Measurements from ENCODE around the gene CLRN3.

CLRN3 gene

GRCh38 chr10:127932521-127933270, 40.0 kb upstream of the CLRN3 start:
- no peak overlapping the region for H2BK15ac ChIP-seq (ENCODE audit: low read length)
- H2AK5ac ChIP-seq (ENCODE audit: low read depth, low read length): no peak overlapping the region
- H2BK12ac ChIP-seq (ENCODE audit: low read length): no peak overlapping the region
- no peak overlapping the region for H2AFZ ChIP-seq (ENCODE audit: low read length)
- no peak overlapping the region for H3K4me3 ChIP-seq (ENCODE audit: low read length in 2 of 2)
- no peaks in the 10 kb centered on the region for H3K9me3 ChIP-seq (replicated peaks in 1 of 2; ENCODE audit: control insufficient read depth in 2 of 2, insufficient read depth in 1 of 2, low read depth in 1 of 2, low read length in 2 of 2)
- no peaks in the 10 kb centered on the region for H3K27me3 ChIP-seq (ENCODE audit: control insufficient read depth in 3 of 3, insufficient read depth in 3 of 3, low read depth in 1 of 3, low read length in 3 of 3)
- H2BK5ac ChIP-seq (ENCODE audit: low read length): no peak overlapping the region
- no peaks in the 10 kb centered on the region for H3K4me1 ChIP-seq (ENCODE audit: control insufficient read depth in 2 of 2, insufficient read depth in 1 of 2, low read depth in 1 of 2, low read length in 2 of 2)
- H3K18ac ChIP-seq (ENCODE audit: low read length): peak overlapping the region; percentile 83
- DNase-seq (ENCODE audit: low spot score): no peak
- no peaks in the 10 kb centered on the region for H3K36me3 ChIP-seq (replicated peaks in 1 of 2; ENCODE audit: control insufficient read depth in 2 of 2, insufficient read depth in 2 of 2, low read length in 2 of 2)
- no peak overlapping the region for H3K4ac ChIP-seq (ENCODE audit: low read length)
- no peak overlapping the region for H2BK120ac ChIP-seq (ENCODE audit: low read depth, low read length)
- no CpG with 5 or more reads among the region's 15 CpGs for WGBS, 2 donors (ENCODE audit: extremely low coverage in 2 of 2, insufficient read length in 2 of 2, insufficient replicate concordance in 1 of 2)
- H3K9ac ChIP-seq (ENCODE audit: low read depth, low read length, poor library complexity): no peak overlapping the region
- peak overlapping the region; percentile 25 for H3K14ac ChIP-seq (ENCODE audit: low read length)
- no peaks in the 10 kb centered on the region for H3K79me1 ChIP-seq (ENCODE audit: low read depth, low read length)
- H4K8ac ChIP-seq (ENCODE audit: low read depth, low read length): no peak overlapping the region
- H3K27ac ChIP-seq (replicated peaks; ENCODE audit: low read length): no peak overlapping the region
- H4K91ac ChIP-seq (ENCODE audit: low read depth, low read length, poor library complexity): no peak overlapping the region
- H3K23ac ChIP-seq (ENCODE audit: low read depth, low read length, poor library complexity): no peak overlapping the region
- no peak overlapping the region for H3K4me2 ChIP-seq (ENCODE audit: insufficient read depth, low read length, poor library complexity, severe bottlenecking)

- Histone ChIP-seq H2BK12ac (ENCODE audit: low read length) (no peak overlapping the region), H3K4ac (ENCODE audit: low read length) (no peak overlapping the region), H2BK120ac (ENCODE audit: low read depth, low read length) (no peak overlapping the region), H4K91ac (ENCODE audit: low read depth, low read length, poor library complexity) (no peak overlapping the region), H3K23ac (ENCODE audit: low read depth, low read length, poor library complexity) (no peak overlapping the region), H2AK5ac (ENCODE audit: low read depth, low read length) (no peak overlapping the region), H3K18ac (ENCODE audit: low read length) (no peak overlapping the region), H3K27me3 (ENCODE audit: control insufficient read depth in 3 of 3, insufficient read depth in 3 of 3, low read depth in 1 of 3, low read length in 3 of 3) (no peaks in the 10 kb centered on the region), H3K9me3 (replicated peaks in 1 of 2; ENCODE audit: control insufficient read depth in 2 of 2, insufficient read depth in 1 of 2, low read depth in 1 of 2, low read length in 2 of 2) (peaks cover 0 to 3% of the 10 kb centered on the region in 2 donors), H3K79me1 (ENCODE audit: low read depth, low read length) (no peaks in the 10 kb centered on the region), H3K14ac (ENCODE audit: low read length) (no peak overlapping the region), H3K9ac (ENCODE audit: low read depth, low read length, poor library complexity) (no peak overlapping the region), H3K36me3 (replicated peaks in 1 of 2; ENCODE audit: control insufficient read depth in 2 of 2, insufficient read depth in 2 of 2, low read length in 2 of 2) (no peaks in the 10 kb centered on the region), H3K4me3 (ENCODE audit: low read length in 2 of 2) (no peak overlapping the region), H3K27ac (replicated peaks; ENCODE audit: low read length) (no peak overlapping the region), H2BK5ac (ENCODE audit: low read length) (no peak overlapping the region), H2AFZ (ENCODE audit: low read length) (no peak overlapping the region), H2BK15ac (ENCODE audit: low read length) (no peak overlapping the region), H3K4me1 (ENCODE audit: control insufficient read depth in 2 of 2, insufficient read depth in 1 of 2, low read depth in 1 of 2, low read length in 2 of 2) (peaks cover 0 to 7% of the 10 kb centered on the region in 2 donors), H4K8ac (ENCODE audit: low read depth, low read length) (no peak overlapping the region), H3K4me2 (ENCODE audit: insufficient read depth, low read length, poor library complexity, severe bottlenecking) (no peak overlapping the region)
- DNase-seq (ENCODE audit: low spot score): no peak
- WGBS, 2 donors (ENCODE audit: extremely low coverage in 2 of 2, insufficient read length in 2 of 2, insufficient replicate concordance in 1 of 2): no CpG with 5 or more reads among the region's 10 CpGs
Observed at GRCh38 chr10:127928021-127928806, 35.5 kb upstream of the CLRN3 start.

- H3K27ac ChIP-seq (replicated peaks; ENCODE audit: low read length): no peak overlapping the region
- no peak for DNase-seq (ENCODE audit: low spot score)
- H3K4me2 ChIP-seq (ENCODE audit: insufficient read depth, low read length, poor library complexity, severe bottlenecking): no peak overlapping the region
- no peak overlapping the region for H2BK12ac ChIP-seq (ENCODE audit: low read length)
- no peak overlapping the region for H3K4ac ChIP-seq (ENCODE audit: low read length)
- no peak overlapping the region for H2BK5ac ChIP-seq (ENCODE audit: low read length)
- no peak overlapping the region for H3K9ac ChIP-seq (ENCODE audit: low read depth, low read length, poor library complexity)
- H3K36me3 ChIP-seq (replicated peaks in 1 of 2; ENCODE audit: control insufficient read depth in 2 of 2, insufficient read depth in 2 of 2, low read length in 2 of 2): no peaks in the 10 kb centered on the region
- no peak overlapping the region for H3K23ac ChIP-seq (ENCODE audit: low read depth, low read length, poor library complexity)
- H4K8ac ChIP-seq (ENCODE audit: low read depth, low read length): no peak overlapping the region
- H3K18ac ChIP-seq (ENCODE audit: low read length): peak overlapping the region; percentile 27
- H3K4me1 ChIP-seq (ENCODE audit: control insufficient read depth in 2 of 2, insufficient read depth in 1 of 2, low read depth in 1 of 2, low read length in 2 of 2): peaks cover 0 to 7% of the 10 kb centered on the region in 2 donors
- no peak overlapping the region for H2BK15ac ChIP-seq (ENCODE audit: low read length)
- H4K91ac ChIP-seq (ENCODE audit: low read depth, low read length, poor library complexity): no peak overlapping the region
- H3K4me3 ChIP-seq (ENCODE audit: low read length in 2 of 2): no peak overlapping the region
- H3K27me3 ChIP-seq (ENCODE audit: control insufficient read depth in 3 of 3, insufficient read depth in 3 of 3, low read depth in 1 of 3, low read length in 3 of 3): no peaks in the 10 kb centered on the region
- WGBS, 2 donors (ENCODE audit: extremely low coverage in 2 of 2, insufficient read length in 2 of 2, insufficient replicate concordance in 1 of 2): no CpG with 5 or more reads among the region's 8 CpGs
- peaks cover 0 to 3% of the 10 kb centered on the region in 2 donors for H3K9me3 ChIP-seq (replicated peaks in 1 of 2; ENCODE audit: control insufficient read depth in 2 of 2, insufficient read depth in 1 of 2, low read depth in 1 of 2, low read length in 2 of 2)
- H2AK5ac ChIP-seq (ENCODE audit: low read depth, low read length): no peak overlapping the region
- H3K79me1 ChIP-seq (ENCODE audit: low read depth, low read length): no peaks in the 10 kb centered on the region
- H3K14ac ChIP-seq (ENCODE audit: low read length): no peak overlapping the region
- H2AFZ ChIP-seq (ENCODE audit: low read length): no peak overlapping the region
- H2BK120ac ChIP-seq (ENCODE audit: low read depth, low read length): no peak overlapping the region
Observed at GRCh38 chr10:127926455-127926854, 33.7 kb upstream of the CLRN3 start.

GRCh38 chr10:127925471-127926207, 32.9 kb upstream of the CLRN3 start:
- no peak overlapping the region for H3K4me2 ChIP-seq (ENCODE audit: insufficient read depth, low read length, poor library complexity, severe bottlenecking)
- H3K23ac ChIP-seq (ENCODE audit: low read depth, low read length, poor library complexity): no peak overlapping the region
- H3K18ac ChIP-seq (ENCODE audit: low read length): peak overlapping the region; percentile 35
- H3K27me3 ChIP-seq (ENCODE audit: control insufficient read depth in 3 of 3, insufficient read depth in 3 of 3, low read depth in 1 of 3, low read length in 3 of 3): no peaks in the 10 kb centered on the region
- H2BK120ac ChIP-seq (ENCODE audit: low read depth, low read length): no peak overlapping the region
- H3K9me3 ChIP-seq (replicated peaks in 1 of 2; ENCODE audit: control insufficient read depth in 2 of 2, insufficient read depth in 1 of 2, low read depth in 1 of 2, low read length in 2 of 2): peaks cover 0 to 3% of the 10 kb centered on the region in 2 donors
- no CpG with 5 or more reads among the region's 6 CpGs for WGBS, 2 donors (ENCODE audit: extremely low coverage in 2 of 2, insufficient read length in 2 of 2, insufficient replicate concordance in 1 of 2)
- no peak overlapping the region for H3K4me3 ChIP-seq (ENCODE audit: low read length in 2 of 2)
- H2BK12ac ChIP-seq (ENCODE audit: low read length): no peak overlapping the region
- no peak overlapping the region for H3K27ac ChIP-seq (replicated peaks; ENCODE audit: low read length)
- H2AK5ac ChIP-seq (ENCODE audit: low read depth, low read length): no peak overlapping the region
- H3K4me1 ChIP-seq (ENCODE audit: control insufficient read depth in 2 of 2, insufficient read depth in 1 of 2, low read depth in 1 of 2, low read length in 2 of 2): peaks cover 0 to 7% of the 10 kb centered on the region in 2 donors
- DNase-seq (ENCODE audit: low spot score): no peak
- no peak overlapping the region for H3K9ac ChIP-seq (ENCODE audit: low read depth, low read length, poor library complexity)
- H3K14ac ChIP-seq (ENCODE audit: low read length): no peak overlapping the region
- no peak overlapping the region for H4K91ac ChIP-seq (ENCODE audit: low read depth, low read length, poor library complexity)
- H2AFZ ChIP-seq (ENCODE audit: low read length): no peak overlapping the region
- H2BK5ac ChIP-seq (ENCODE audit: low read length): no peak overlapping the region
- H2BK15ac ChIP-seq (ENCODE audit: low read length): no peak overlapping the region
- no peak overlapping the region for H3K4ac ChIP-seq (ENCODE audit: low read length)
- H3K79me1 ChIP-seq (ENCODE audit: low read depth, low read length): no peaks in the 10 kb centered on the region
- H3K36me3 ChIP-seq (replicated peaks in 1 of 2; ENCODE audit: control insufficient read depth in 2 of 2, insufficient read depth in 2 of 2, low read length in 2 of 2): no peaks in the 10 kb centered on the region
- no peak overlapping the region for H4K8ac ChIP-seq (ENCODE audit: low read depth, low read length)
